Smooth muscle cell of trachea (primary cell): Measurements from ENCODE around the gene ELP4. TPM values are rescaled to one million over a fixed set of nuclear protein-coding genes. Genes with fewer than 3 reads are reported as not detected.

Experiments
- total RNA-seq: library from RNA; depleted of rRNA; stranded (reverse); fragments of >200 nt; gene quantifications from 2 replicates; pipeline ENCODE4 v1.2.1, GENCODE V29; 2014

ELP4 gene
- 16.4 and 23.0 TPM in 2 replicates for total RNA-seq

GRCh38 chr11:31509429-31510345 is at the start of gene ELP4, which contains the start of gene IMMP1L:
Gene ELP4, plus strand, starts transcription at chr11:31509767. Its CDS starts 18 bp downstream, at chr11:31509785.
Gene IMMP1L, minus strand, starts transcription at chr11:31509622. Its CDS starts 46,346 bp downstream, at chr11:31463276.

GRCh38 chr11:31810779-31811647 is 301.4 kb downstream of the ELP4 start, which contains the start of gene PAX6:
Gene PAX6, minus strand, starts transcription at chr11:31811322. Its CDS starts 4,911 bp downstream, at chr11:31806411.

Other genes with a start within 250 kb of the ELP4 start
- under 0.01 and 0.29 TPM in 2 replicates for gene DCDC1, start 140.0 kb upstream of the ELP4 start, total RNA-seq
- gene DNAJC24, start 139.9 kb upstream of the ELP4 start, total RNA-seq: 16.7 and 21.1 TPM in 2 replicates
- 6.6 and 25.7 TPM in 2 replicates for gene IMMP1L, start 145 bp upstream of the ELP4 start, total RNA-seq